Upper lobe of left lung (tissue), 6 donors: ENCODE data around the gene CYB561D1. TPM values are rescaled to one million over a fixed set of nuclear protein-coding genes. Genes with fewer than 3 reads are reported as not detected.
"Not testable (repeated sequence)": the region's sequence is repeated elsewhere in the genome, so short reads cannot be mapped to it uniquely, and the experiment has no call there.

Source experiments
- ATAC-seq, 2 donors: fragments of 200-7000 bp; cut with Tn5 transposase; one replicate each; pipeline ENCODE4 v1.9.1; 2022; ENCODE audit warnings: mild to moderate bottlenecking in 2 of 2, moderate library complexity in 2 of 2; ENCODE audit not compliant: low FRiP score in 2 of 2
- DNase-seq, 2 donors: peaks; one replicate each; pipeline ENCODE4 v3.0.0-alpha.2; 2019 to 2020
- H3K27ac ChIP-seq, 4 donors: fragments of 200-600 bp; sonication (generic); one replicate each; pipeline ENCODE4 v1.5.1; 2016 to 2019
- H3K27me3 ChIP-seq, 4 donors: fragments of 200-600 bp; sonication (generic); one replicate each; pipeline ENCODE4 v1.5.1; 2017 to 2019
- H3K36me3 ChIP-seq, 4 donors: fragments of 200-600 bp; sonication (generic); one replicate each; pipeline ENCODE4 v1.5.1; 2016 to 2019
- H3K4me1 ChIP-seq, 4 donors: fragments of 200-600 bp; sonication (generic); one replicate each; pipeline ENCODE4 v1.5.1; 2018 to 2019
- H3K4me3 ChIP-seq, 4 donors: fragments of 200-600 bp; sonication (generic); one replicate each; pipeline ENCODE4 v1.5.1; 2017 to 2019; ENCODE audit warnings: mild to moderate bottlenecking in 2 of 4, moderate library complexity in 1 of 4
- H3K9me3 ChIP-seq, 4 donors: fragments of 200-600 bp; sonication (generic); one replicate each; pipeline ENCODE4 v1.5.1; 2018 to 2019
- CTCF ChIP-seq, 6 experiments: fragments of 450-650 bp in 4 of 6; fragments of 200-600 bp in 2 of 6; sonication (generic) in 2 of 6; IDR thresholded peaks; one replicate each; pipeline ENCODE4 v1.5.1; 2016 to 2019; ENCODE audit warnings: antibody characterized with exemption in 6 of 6
- EP300 ChIP-seq, 4 donors: sonication (generic); formaldehyde crosslinking; IDR thresholded peaks; one replicate each; pipeline ENCODE4 v1.5.1; 2017; ENCODE audit warnings: antibody characterized with exemption in 4 of 4, control low read depth in 2 of 4
- POLR2A ChIP-seq, 4 donors: fragments of 450-650 bp; IDR thresholded peaks; one replicate each; pipeline ENCODE4 v1.5.1; 2016 to 2017; ENCODE audit warnings: antibody characterized with exemption in 4 of 4, mild to moderate bottlenecking in 2 of 4
- POLR2AphosphoS5 ChIP-seq, 2 donors: sonication (generic); formaldehyde crosslinking; IDR thresholded peaks; one replicate each; pipeline ENCODE4 v1.5.1; 2017; ENCODE audit warnings: antibody characterized with exemption in 2 of 2
- WGBS, 2 donors: methylation state at CpG; one replicate each; pipeline ENCODE4 v1.1.5; 2017 to 2018; 5-methylcytosine and 5-hydroxymethylcytosine counted together
- total RNA-seq, 6 donors: library from RNA; depleted of rRNA in 4 of 6; stranded (reverse); fragments of >200 nt in 4 of 6; gene quantifications; one replicate each; pipeline versions ENCODE4 v1.1.0 to v1.2.1, GENCODE V29; 2016 to 2021
- donor health status: DM: no; HTN: no; CAD: no; lungs with moderate emphysema.
- donor health status: DM: no; HTN: yes; CAD: no; lungs with severe emphysema.

Gene CYB561D1
- total RNA-seq, result 10 to 100 TPM in 3 of 6 donors, 1 to 10 TPM in 3; 4.2 to 16.4 (median 9.9) TPM

GRCh38 chr1:109493805-109494539 is at the start of gene CYB561D1:
TSS of gene CYB561D1 (plus strand) at chr1:109494094. CDS start at chr1:109494140, 46 bp downstream.
- peaks cover 0 to 34% (median 23%) of the 10 kb centered on the region in 4 donors for H3K36me3 ChIP-seq
- WGBS, 2 donors, result 0% methylated on average over 21 to 36 of the region's 44 CpGs
- peak; percentile 96 to 97 for ATAC-seq
- H3K27me3 ChIP-seq, result peaks cover 0 to 3% (median 0%) of the 10 kb centered on the region in 4 donors
- peak within 1 kb of the TSS; percentile 66 to 99 (median 98) for H3K4me3 ChIP-seq
- peak in 3 of 4 donors; percentile 42 to 76 (median 44) for TF ChIP-seq POLR2A (IDR thresholded peaks at IDR 0.05)
- peak; percentile 92 to 99 (median 96) for TF ChIP-seq CTCF (IDR thresholded peaks at IDR 0.05)
- TF ChIP-seq POLR2AphosphoS5 (IDR thresholded peaks at IDR 0.05), result peak; percentile 75 to 81
- no peak for TF ChIP-seq EP300 (IDR thresholded peaks at IDR 0.05)
- peaks cover 18 to 38% (median 20%) of the 10 kb centered on the region in 4 donors for H3K4me1 ChIP-seq
- peak; percentile 89 to 97 for DNase-seq
- no peaks in the 10 kb centered on the region for H3K9me3 ChIP-seq
- peak within 1 kb of the TSS; percentile 58 to 91 (median 85) for H3K27ac ChIP-seq

- H3K27me3 ChIP-seq, result no peaks in the 10 kb centered on the region
- DNase-seq (no peak), ATAC-seq (no peak)
- no peaks in the 10 kb centered on the region for H3K4me1 ChIP-seq
- 86% methylated on average over 1 of the region's 1 CpG for whole genome bisulfite sequencing, 2 donors
- H3K27ac ChIP-seq, result no peak overlapping the region
- no peaks in the 10 kb centered on the region for H3K36me3 ChIP-seq
- no peak for TF ChIP-seq POLR2AphosphoS5 (IDR thresholded peaks at IDR 0.05)
- TF ChIP-seq CTCF (IDR thresholded peaks at IDR 0.05), result no peak
- no peak for TF ChIP-seq EP300 (IDR thresholded peaks at IDR 0.05)
- TF ChIP-seq POLR2A (IDR thresholded peaks at IDR 0.05), result no peak
- no peak overlapping the region for H3K4me3 ChIP-seq
- no peaks in the 10 kb centered on the region for H3K9me3 ChIP-seq
Measured at GRCh38 chr1:109444346-109444745, 49.5 kb upstream of the CYB561D1 start.

- not testable (repeated sequence) for DNase-seq, H3K4me1 ChIP-seq, H3K27me3 ChIP-seq, H3K9me3 ChIP-seq, ATAC-seq, H3K36me3 ChIP-seq, H3K27ac ChIP-seq, H3K4me3 ChIP-seq
- 71 to 74% methylated on average over 11 of the region's 11 CpGs for WGBS, 2 donors
Measured at GRCh38 chr1:109445949-109446695, 47.8 kb upstream of the CYB561D1 start.

- Histone ChIP-seq H3K4me3 (no peak overlapping the region), H3K36me3 (no peaks in the 10 kb centered on the region), H3K27me3 (no peaks in the 10 kb centered on the region), H3K9me3 (no peaks in the 10 kb centered on the region), H3K4me1 (no peaks in the 10 kb centered on the region), H3K27ac (no peak overlapping the region)
- TF ChIP-seq EP300 (IDR thresholded peaks at IDR 0.05) (no peak), CTCF (IDR thresholded peaks at IDR 0.05) (no peak), POLR2A (IDR thresholded peaks at IDR 0.05) (no peak)
- 60% methylated on average over 4 of the region's 4 CpGs for WGBS, 2 donors
- DNase-seq (no peak), ATAC-seq (no peak)
Measured at GRCh38 chr1:109447524-109447923, 46.4 kb upstream of the CYB561D1 start.

- Histone ChIP-seq H3K27ac (no peak overlapping the region), H3K4me1 (no peaks in the 10 kb centered on the region), H3K36me3 (no peaks in the 10 kb centered on the region), H3K4me3 (no peak overlapping the region), H3K27me3 (no peaks in the 10 kb centered on the region), H3K9me3 (peaks cover 0 to 10% (median 0%) of the 10 kb centered on the region in 4 donors)
- ATAC-seq, result no peak
- TF ChIP-seq POLR2A (IDR thresholded peaks at IDR 0.05) (no peak), EP300 (IDR thresholded peaks at IDR 0.05) (no peak), CTCF (IDR thresholded peaks at IDR 0.05) (no peak), POLR2AphosphoS5 (IDR thresholded peaks at IDR 0.05) (no peak)
- WGBS, 2 donors, result 98% methylated on average over 1 of the region's 1 CpG
- no peak for DNase-seq
Measured at GRCh38 chr1:109454497-109455133, 39.3 kb upstream of the CYB561D1 start.
